Thyroid gland (tissue), 4 donors: ENCODE measurements around the gene CNTNAP5.

Experiments used
- CTCF ChIP-seq, 6 experiments: fragments of 200-600 bp in 3 of 6; fragments of 450-650 bp in 3 of 6; sonication (generic) in 3 of 6; IDR thresholded peaks; one replicate each; pipeline ENCODE4 v1.5.1; 2016 to 2019; ENCODE audit warnings: antibody characterized with exemption in 6 of 6, mild to moderate bottlenecking in 2 of 6, inconsistent platforms in 1 of 6, moderate library complexity in 1 of 6
- POLR2A ChIP-seq, 2 donors: fragments of 450-650 bp; IDR thresholded peaks; one replicate each; pipeline ENCODE4 v1.6.1; 2017; ENCODE audit warnings: antibody characterized with exemption in 2 of 2, mild to moderate bottlenecking in 2 of 2, moderate library complexity in 1 of 2

DNA sequence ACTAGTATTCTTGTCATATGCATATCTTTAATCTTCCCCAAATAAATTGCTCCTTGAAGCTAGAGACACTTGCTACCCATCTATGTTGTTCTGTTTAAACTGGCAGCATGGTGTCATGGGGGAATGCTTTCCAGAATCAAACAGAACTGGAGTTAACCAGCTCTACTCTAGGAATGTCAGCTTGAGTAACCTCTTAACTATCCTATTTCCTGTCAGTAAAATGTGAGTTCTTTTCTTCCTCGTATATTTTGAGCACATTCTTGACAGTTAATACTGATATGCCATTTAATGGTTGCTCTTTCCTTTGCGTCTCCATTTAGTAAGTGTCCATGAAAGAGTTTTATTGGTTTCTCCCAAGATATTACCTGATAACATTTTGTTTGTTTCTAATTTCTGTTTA is 23.0 kb downstream of the CNTNAP5 start:
- TF ChIP-seq CTCF (IDR thresholded peaks at IDR 0.05) (no peak), POLR2A (IDR thresholded peaks at IDR 0.05) (no peak)
